Chondrocyte (in vitro differentiated cells): ENCODE data around the gene MYG1. TPM values are rescaled to one million over a fixed set of nuclear protein-coding genes. Genes with fewer than 3 reads are reported as not detected.
A peak's percentile ranks its signal among the peaks of the same experiment; 100 is the strongest.

Experiments
- DNase-seq: peaks from one replicate; pipeline ENCODE4 v3.0.0; 2021; ENCODE audit warnings: mixed read lengths, low spot score
- H3K27ac Mint-ChIP-seq: one replicate; pipeline ENCODE4 v1.8.0; 2021; ENCODE audit warnings: mild to moderate bottlenecking, moderate library complexity, mixed read lengths; ENCODE audit not compliant: unreplicated experiment
- H3K27me3 Mint-ChIP-seq: 2 replicates; pipeline ENCODE4 v1.8.0; 2021; ENCODE audit warnings: low read depth, mixed read lengths
- H3K36me3 Mint-ChIP-seq: 2 replicates; pipeline ENCODE4 v1.8.0; 2021; ENCODE audit warnings: low read depth, mixed read lengths
- H3K4me1 Mint-ChIP-seq: 2 replicates; pipeline ENCODE4 v1.8.0; 2021; ENCODE audit warnings: low read depth, mild to moderate bottlenecking, mixed read lengths
- H3K4me3 Mint-ChIP-seq: one replicate; pipeline ENCODE4 v1.8.0; 2021; ENCODE audit warnings: mild to moderate bottlenecking, moderate library complexity, mixed read lengths; ENCODE audit not compliant: unreplicated experiment
- H3K9me3 Mint-ChIP-seq: 2 replicates; pipeline ENCODE4 v1.8.0; 2021; ENCODE audit warnings: low read depth, mixed read lengths
- CTCF ChIP-seq: fragments of 200-600 bp; sonication (generic); IDR thresholded peaks from 2 replicates; pipeline ENCODE4 v1.5.0; 2021; ENCODE audit warnings: antibody characterized with exemption, mild to moderate bottlenecking, moderate library complexity
- total RNA-seq: library from RNA; stranded (reverse); gene quantifications from 3 replicates; pipeline ENCODE4 v1.2.1, GENCODE V29; 2021

MYG1 gene
- total RNA-seq, 1 donor from 2014 or later, result 47.0 TPM

GRCh38 chr12:53306826-53307225 is 7.3 kb downstream of the MYG1 start:
- H3K36me3 Mint-ChIP-seq, result peaks cover 28% of the 10 kb centered on the region
- TF ChIP-seq CTCF, result no peak
- no peak for DNase-seq
- H3K4me1 Mint-ChIP-seq, result peaks cover 10% of the 10 kb centered on the region
- no peaks in the 10 kb centered on the region for H3K27me3 Mint-ChIP-seq
- H3K27ac Mint-ChIP-seq, result no peak overlapping the region
- H3K9me3 Mint-ChIP-seq, result no peaks in the 10 kb centered on the region
- H3K4me3 Mint-ChIP-seq, result no peak overlapping the region

- Mint-ChIP-seq H3K27me3 (no peaks in the 10 kb centered on the region), H3K9me3 (no peaks in the 10 kb centered on the region), H3K4me1 (no peaks in the 10 kb centered on the region), H3K4me3 (no peak overlapping the region), H3K36me3 (peaks cover 21% of the 10 kb centered on the region), H3K27ac (no peak overlapping the region)
- DNase-seq, result no peak
- TF ChIP-seq CTCF, result no peak
Measured at GRCh38 chr12:53308276-53308675, 8.8 kb downstream of the MYG1 start.

- Mint-ChIP-seq H3K36me3 (peaks cover 17% of the 10 kb centered on the region), H3K4me3 (no peak overlapping the region), H3K4me1 (peaks cover 4% of the 10 kb centered on the region), H3K9me3 (no peaks in the 10 kb centered on the region), H3K27me3 (no peaks in the 10 kb centered on the region), H3K27ac (no peak overlapping the region)
- DNase-seq, result no peak
- TF ChIP-seq CTCF, result no peak
Measured at GRCh38 chr12:53313996-53314395, 14.5 kb downstream of the MYG1 start.

GRCh38 chr12:53320352-53321195 is 21.1 kb downstream of the MYG1 start:
- Mint-ChIP-seq H3K9me3 (no peaks in the 10 kb centered on the region), H3K4me3 (peak overlapping the region; percentile 94), H3K27ac (peak overlapping the region; percentile 99), H3K36me3 (peaks cover 7% of the 10 kb centered on the region), H3K4me1 (peaks cover 33% of the 10 kb centered on the region), H3K27me3 (no peaks in the 10 kb centered on the region)
- no peak for TF ChIP-seq CTCF
- DNase-seq, result no peak

GRCh38 chr12:53324113-53324778 is 24.8 kb downstream of the MYG1 start:
- peak overlapping the region; percentile 78 for H3K27ac Mint-ChIP-seq
- no peak for DNase-seq

More at GRCh38 chr12:53324113-53324778, 24.8 kb downstream of the MYG1 start:
- no peaks in the 10 kb centered on the region for H3K9me3 Mint-ChIP-seq
- peaks cover 33% of the 10 kb centered on the region for H3K4me1 Mint-ChIP-seq
- TF ChIP-seq CTCF, result no peak
- H3K27me3 Mint-ChIP-seq, result no peaks in the 10 kb centered on the region
- peak overlapping the region; percentile 71 for H3K4me3 Mint-ChIP-seq
- no peaks in the 10 kb centered on the region for H3K36me3 Mint-ChIP-seq
